GM20000 (cell line): ENCODE results near the gene ARRDC5.
"Not testable (repeated sequence)": the region's sequence is repeated elsewhere in the genome, so short reads cannot be mapped to it uniquely, and the experiment has no call there.

ENCODE experiments used
- DNase-seq: peaks from one replicate; pipeline ENCODE4 v3.0.0; 2012; ENCODE audit warnings: low spot score
- CTCF ChIP-seq: IDR thresholded peaks from 2 replicates; pipeline ENCODE4 v1.5.1; 2012; ENCODE audit warnings: mild to moderate bottlenecking, control low read depth; ENCODE audit errors: extremely low read depth, missing control alignments

The ARRDC5 gene

GRCh38 chr19:4902796-4903195 lies at the start of gene ARRDC5:
ARRDC5 (minus strand) TSS chr19:4902896; CDS start chr19:4902825, 71 bp downstream.
- DNase-seq, result no peak
- TF ChIP-seq CTCF, result no peak

GRCh38 chr19:4951656-4952055 lies 49.0 kb upstream of the ARRDC5 start:
- TF ChIP-seq CTCF, result no peak
- no peak for DNase-seq

- DNase-seq, result not testable (repeated sequence)
Observed at GRCh38 chr19:4950650-4951049, 48.0 kb upstream of the ARRDC5 start.

- DNase-seq, result not testable (repeated sequence)
Observed at GRCh38 chr19:4941638-4942169, 39.0 kb upstream of the ARRDC5 start.

GRCh38 chr19:4939466-4939865 lies 36.8 kb upstream of the ARRDC5 start:
- TF ChIP-seq CTCF, result no peak
- DNase-seq, result no peak

GRCh38 chr19:4938461-4938860 lies 35.8 kb upstream of the ARRDC5 start:
- DNase-seq, result not testable (repeated sequence)

- no peak for TF ChIP-seq CTCF
- no peak for DNase-seq
Observed at GRCh38 chr19:4937060-4937459, 34.4 kb upstream of the ARRDC5 start.

GRCh38 chr19:4935444-4935843 lies 32.7 kb upstream of the ARRDC5 start:
- no peak for TF ChIP-seq CTCF
- DNase-seq, result no peak

- no peak for TF ChIP-seq CTCF
- no peak for DNase-seq
Observed at GRCh38 chr19:4933528-4933927, 30.8 kb upstream of the ARRDC5 start.
